GM18507 (cell line): ENCODE measurements around the gene LRRC47.
"Not testable (repeated sequence)": the region's sequence is repeated elsewhere in the genome, so short reads cannot be mapped to it uniquely, and the experiment has no call there.

Experiments
- DNase-seq: peaks from one replicate; pipeline ENCODE4 v3.0.0; 2011; ENCODE audit warnings: low read depth; ENCODE audit not compliant: insufficient read length; ENCODE audit errors: extremely low spot score
- FAIRE-seq: peaks from 2 replicates; lab custom pipeline; 2011; peaks lifted over from hg19 to GRCh38; lab: Jason Lieb, UNC

Gene LRRC47

DNA sequence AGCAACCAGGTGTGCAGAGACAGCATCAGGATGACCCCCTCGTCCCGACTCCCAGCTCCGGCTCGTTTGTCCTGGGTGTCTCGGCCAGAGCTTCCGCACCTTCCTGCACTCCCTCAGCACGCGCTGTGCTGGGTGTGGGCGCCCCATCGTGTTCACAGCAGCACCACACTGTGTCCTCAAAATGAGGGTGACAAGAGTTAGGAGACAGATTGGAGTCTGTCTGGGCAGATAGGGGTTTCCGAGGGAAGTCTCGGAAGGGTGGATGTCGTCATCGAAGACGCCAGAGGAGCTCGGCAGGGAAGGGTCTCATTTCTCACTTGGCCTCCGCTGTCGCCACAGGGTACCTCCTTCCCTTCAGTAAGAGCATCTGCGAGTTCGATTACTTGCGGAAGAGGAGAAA, 39.9 kb downstream of the LRRC47 start:
- DNase-seq, result no peak
- FAIRE-seq, result no peak

DNA sequence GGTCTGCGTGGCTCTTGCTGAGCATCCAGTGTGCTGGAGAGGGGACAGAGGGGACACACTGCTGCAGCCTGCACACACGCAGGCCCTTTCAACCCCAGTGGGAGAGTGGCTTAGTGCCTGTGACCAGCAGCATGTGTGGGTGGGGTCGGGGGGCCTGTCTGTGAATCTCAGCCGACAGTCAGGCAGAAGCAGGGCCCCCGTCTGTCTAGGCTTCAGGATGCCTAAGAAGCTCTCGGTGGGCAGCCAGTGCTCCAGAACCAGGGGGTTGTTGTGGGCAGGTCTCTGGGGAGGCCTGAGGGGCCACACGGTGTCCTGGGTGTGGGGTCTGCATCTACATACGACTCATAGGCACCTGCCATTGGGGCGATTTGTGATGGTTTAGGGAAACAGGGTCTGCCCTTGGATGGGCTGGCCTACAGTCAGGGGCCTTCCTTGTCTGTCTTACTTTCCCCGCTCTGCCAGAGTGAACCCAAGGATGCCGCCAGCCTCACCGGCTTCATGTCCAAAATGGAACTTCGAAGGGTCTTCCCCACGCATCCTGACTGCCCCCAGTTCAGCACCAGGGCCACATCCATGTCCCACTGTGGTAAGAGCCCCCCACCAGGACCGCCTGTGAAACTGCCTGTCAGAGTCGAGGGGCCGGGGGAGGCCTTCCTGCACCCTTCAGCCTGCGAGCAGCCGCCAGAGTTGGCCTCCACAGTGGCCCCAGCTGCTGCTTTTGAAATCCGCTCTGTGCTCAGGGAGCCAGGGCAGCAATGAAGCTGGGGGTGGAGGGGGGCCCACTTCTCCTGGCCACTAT, 42.4 kb downstream of the LRRC47 start:
- FAIRE-seq (no peak), DNase-seq (no peak)

DNA sequence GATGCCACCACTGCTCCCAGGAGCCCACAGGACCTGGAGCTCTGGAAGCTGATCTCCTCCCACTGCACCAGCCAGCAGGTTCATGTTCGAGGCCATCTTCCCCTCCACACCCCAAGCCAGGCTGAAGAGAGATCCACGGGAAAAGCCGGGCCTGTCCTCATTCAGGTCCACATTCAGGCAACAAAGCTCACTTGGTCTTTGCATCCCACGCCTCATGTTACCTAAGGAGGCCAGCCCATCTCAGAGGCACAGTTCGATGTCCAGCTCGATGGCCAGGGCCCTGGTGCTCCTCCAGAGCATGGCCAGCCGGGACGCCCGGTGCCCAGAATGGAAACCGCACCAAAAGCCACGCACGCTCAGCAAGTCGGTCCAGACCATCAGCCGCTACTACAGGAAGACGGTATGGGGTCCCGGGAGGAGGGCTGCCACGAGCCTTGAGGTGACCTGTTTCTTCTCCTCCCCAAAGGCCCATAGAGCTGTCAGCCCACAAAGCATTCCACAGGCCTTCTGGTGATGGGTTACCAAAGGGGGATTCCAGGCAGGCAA, 43.8 kb downstream of the LRRC47 start, which contains the start of gene CCDC27:
Gene CCDC27 (plus strand): TSS at position 51 of the 546 bp plus-strand sequence. CDS start 32 bp downstream, at position 83.
- FAIRE-seq, result no peak
- no peak for DNase-seq

DNA sequence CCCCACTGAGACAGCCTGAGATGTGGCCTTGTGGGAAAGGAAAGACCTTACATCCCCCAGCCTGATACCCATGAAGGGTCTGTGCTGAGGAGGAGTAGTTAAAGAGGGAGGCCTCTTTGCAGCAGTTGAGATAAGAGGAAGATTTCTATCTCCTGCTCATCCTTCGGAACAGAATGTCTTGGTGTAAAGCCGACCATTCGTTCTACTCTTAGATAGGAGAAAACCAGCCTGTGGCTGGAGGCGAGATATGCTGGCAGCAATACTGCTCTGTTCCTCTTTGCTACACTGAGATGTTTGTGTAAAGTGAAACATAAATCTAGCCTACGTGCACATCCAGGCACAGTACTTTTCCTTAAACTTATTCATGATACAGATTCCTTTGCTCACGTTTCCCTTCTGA, 45.6 kb downstream of the LRRC47 start:
- DNase-seq (no peak), FAIRE-seq (no peak)

DNA sequence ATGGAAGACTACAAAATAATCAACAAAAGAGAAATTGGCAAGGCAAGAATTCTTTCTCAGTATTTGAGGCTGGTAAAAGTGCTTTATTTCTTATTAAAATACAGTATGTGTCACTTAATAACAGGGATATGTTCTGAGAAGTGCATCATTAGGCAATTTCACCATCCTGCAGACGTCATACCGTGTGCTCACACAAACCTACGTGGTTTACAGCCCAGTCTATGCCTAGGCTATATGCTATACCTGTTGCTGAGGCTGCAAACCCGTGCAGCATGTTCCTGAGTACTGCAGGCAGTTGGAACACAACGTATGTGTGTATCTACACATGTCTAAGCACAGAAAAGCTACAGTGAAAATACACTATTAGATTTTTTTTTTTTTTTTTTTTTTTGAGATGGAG, 46.8 kb downstream of the LRRC47 start:
- no peak for FAIRE-seq

DNA sequence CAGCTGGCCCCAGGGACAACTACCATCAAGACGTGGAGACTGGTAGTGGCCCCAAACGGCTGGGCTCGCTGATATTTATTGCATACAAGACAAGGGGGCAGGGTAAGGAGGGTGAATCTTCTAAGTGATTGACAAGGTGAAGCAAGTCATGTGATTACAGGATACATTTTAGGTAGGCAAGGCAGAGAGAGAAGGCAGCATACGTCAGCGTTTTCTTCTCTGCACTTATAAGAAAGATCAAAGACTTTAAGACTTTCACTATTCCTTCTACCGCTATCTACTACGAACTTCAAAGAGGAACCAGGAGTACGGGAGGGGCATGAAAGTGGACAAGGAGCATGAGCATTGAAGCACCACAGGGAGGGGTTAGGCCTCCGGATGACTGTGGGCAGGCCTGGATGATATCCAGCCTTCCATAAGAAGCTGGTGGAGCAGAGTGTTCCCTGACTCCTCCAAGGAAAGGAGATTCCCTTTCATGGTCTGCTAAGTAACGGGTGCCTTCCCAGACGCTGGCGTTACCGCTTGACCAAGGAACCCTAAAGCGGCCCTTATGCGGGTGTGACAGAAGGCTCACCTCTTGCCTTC, 47.9 kb downstream of the LRRC47 start:
- FAIRE-seq, result not testable (repeated sequence)

More for the DNA sequence above, 46.8 kb downstream of the LRRC47 start:
- DNase-seq, result no peak

DNA sequence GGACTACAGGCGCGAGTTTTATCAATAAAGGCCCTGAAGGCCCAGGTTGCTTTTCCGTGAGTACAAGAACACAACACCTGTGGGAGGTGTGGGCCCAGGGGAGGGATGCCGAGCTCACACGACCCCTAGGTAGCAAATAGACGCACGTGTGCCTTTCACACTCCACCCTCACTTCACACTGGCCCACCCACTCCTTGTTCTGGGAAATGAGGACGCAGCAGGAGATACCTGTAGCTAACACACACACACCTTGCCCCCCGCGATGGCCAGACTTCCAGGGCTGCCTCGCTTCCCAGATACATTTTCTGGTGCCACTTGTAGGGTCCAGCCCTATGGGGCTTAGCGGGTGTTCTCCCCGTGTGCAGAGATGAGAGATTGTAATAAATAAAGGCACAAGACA, 48.4 kb downstream of the LRRC47 start:
- DNase-seq, result no peak
- FAIRE-seq, result no peak

More for the DNA sequence above, 47.9 kb downstream of the LRRC47 start:
- DNase-seq, result not testable (repeated sequence)

DNA sequence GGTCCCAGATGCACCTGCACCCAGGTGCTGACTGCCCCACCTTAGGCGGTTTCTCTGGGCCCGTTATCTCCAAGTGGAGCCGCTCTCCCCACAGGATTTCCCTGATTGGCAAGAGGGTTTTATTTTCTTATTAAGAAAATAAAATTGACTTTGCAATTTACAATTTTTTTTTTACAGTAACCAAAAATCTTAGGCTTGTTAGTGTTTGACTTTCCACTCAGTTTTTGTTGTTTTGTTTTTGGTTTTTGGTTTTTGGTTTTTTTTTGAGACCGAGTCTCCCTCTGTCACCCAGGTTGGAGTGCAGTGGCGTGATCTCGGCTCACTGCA, 48.8 kb downstream of the LRRC47 start:
- no peak for DNase-seq
- FAIRE-seq, result no peak

DNA sequence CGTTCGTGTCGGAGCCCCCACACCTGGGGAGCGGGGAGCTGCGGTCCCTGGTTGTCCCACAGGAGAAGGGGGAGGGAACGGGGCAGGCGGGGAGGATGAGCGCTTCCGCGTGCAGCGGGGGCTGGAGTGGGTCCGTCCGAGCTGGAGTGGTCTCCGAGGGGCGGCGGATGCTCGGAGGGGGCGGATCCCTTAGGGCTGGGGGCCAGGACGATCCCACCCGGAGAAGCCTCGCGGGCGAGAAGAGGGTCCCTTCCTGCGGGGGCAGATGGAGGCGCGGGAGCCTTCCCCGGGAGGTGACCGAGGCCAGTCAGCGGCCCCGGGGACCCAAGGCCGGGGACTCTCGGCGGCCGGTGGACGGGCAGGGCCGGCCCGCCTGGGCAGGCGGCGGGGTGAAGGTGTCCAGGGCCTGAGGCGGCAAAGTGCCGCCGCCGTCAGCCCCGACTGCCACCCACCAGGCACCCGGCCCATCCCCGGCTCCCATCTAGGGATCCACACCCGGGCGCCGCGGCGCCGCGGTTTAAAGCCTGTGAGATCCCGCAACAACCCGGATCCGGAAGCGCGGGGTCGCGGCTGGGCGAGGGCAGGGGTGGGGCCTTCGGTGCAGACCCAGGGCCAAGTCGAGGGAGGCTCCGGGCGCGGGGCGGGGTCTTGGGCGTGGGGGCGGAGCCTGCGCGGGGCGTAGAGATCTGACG, 49.3 kb downstream of the LRRC47 start:
- peak; percentile 89 for DNase-seq
- peak; percentile 82 for FAIRE-seq

DNA sequence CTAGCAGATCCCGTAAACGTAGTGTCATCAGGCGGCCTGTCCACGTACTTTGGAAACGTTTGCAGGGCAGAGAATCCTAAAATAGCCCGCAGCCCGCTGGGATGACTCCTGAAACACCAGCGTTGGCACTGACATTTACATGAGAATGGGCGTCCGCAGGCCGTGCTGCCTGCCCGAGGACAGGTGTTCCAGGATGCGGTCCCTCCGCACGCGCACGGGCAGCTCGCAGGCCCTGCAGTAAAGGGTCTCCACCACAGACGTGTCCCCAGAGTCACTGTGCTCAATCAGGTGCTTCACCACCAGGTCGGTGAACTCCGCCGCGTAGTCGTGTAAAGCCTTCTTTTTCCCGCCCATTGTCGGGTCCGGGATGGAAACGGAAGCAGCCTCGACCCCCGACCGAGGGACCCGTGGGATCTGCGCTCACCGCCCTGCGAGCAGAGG, 49.9 kb downstream of the LRRC47 start:
- DNase-seq (no peak), FAIRE-seq (no peak)

DNA sequence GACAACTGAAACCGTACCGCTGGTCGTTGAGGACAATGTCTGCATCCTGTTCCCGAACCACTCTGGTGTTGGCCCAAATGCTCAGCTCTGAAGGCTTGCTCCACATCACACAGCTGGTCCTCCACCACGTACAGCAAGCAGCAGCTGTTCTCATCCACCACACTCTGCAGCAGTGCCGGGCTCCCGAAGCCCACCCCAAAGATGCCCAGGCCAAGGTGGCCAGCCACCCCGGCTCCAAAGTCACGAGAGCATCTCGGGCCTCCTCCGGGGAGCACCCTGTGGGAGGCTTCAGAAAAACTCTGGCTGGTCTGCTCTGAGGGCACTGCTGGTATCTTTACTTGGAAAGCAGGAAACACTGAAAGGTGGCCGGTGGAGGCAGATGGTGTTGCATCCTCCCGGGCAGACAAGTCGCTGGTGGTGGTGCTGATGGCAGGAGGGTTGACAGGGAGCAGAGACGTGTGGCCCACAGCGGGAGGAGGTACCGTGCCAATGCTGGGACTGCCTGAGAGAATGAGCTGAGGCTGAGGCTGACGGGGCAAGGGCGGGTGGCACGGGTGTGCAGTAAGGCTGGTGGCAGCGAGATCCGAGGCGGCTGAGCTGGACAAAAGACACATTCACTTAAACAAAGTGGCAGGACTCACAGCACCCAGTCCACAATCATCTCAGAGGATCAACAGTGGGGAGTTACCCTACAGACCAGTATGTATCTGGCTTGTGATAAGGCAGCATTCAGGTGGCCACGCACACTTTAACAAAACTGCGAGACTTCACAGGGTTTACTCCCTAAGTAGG, 50.5 kb downstream of the LRRC47 start:
- no peak for FAIRE-seq
- no peak for DNase-seq

DNA sequence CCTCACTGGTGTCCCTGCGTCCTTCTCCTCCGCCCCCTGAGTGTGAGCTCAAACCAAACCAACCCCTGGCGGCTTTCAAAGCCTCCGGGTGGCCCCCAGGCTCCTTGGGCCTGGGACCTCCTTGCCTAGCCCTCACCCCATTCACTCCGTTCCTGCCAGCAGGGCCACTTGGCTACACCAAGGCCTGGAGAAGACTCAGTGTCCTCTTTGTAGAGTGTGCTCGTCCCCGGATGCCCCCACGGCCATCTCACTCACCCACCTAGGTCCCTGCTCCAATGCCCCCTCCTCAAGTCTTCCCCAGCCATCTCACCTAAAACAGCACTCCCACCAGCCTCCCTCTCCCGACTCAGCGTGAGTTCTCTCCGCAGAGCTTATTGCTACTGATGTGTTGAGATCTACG, 51.2 kb downstream of the LRRC47 start:
- DNase-seq (no peak), FAIRE-seq (no peak)

DNA sequence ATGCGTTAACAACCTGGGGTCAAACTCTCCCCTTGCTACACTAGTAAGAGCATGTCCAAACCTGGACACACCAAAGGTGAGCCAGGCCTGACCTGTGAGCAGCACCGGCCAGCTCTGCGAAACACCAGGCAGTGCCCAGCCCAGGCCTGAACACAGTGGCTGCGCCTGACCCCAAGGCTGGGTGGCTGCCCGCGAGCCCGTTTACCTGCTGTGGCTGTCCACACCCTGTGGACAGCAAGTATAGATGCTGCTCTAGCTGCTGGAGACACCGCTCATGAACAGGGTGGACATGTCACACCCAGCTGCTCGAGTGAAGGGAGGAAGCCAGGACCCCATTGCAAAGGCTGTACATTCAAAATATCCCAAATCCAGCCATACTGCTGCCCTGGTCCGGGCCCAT, 51.7 kb downstream of the LRRC47 start:
- FAIRE-seq (no peak), DNase-seq (no peak)

DNA sequence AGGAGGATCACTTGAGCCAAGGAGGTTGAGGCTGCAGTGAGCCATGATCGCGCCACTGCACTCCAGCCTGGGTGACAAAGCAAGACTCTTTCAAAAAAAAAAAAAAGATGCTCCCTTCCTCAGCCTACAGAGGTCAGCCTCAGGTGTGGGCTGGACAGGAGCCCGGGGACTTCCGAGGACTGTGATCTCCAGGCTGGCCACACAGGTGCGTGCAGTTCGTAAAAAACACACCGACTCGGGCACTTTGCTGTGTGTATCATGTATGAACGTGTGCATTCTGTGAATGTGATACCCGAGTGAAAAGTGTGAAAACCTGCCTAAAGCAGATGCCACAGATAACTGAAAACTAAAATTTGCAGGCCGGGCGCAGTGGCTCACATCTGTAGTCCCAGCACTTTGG, 52.5 kb downstream of the LRRC47 start:
- no peak for FAIRE-seq
- no peak for DNase-seq

DNA sequence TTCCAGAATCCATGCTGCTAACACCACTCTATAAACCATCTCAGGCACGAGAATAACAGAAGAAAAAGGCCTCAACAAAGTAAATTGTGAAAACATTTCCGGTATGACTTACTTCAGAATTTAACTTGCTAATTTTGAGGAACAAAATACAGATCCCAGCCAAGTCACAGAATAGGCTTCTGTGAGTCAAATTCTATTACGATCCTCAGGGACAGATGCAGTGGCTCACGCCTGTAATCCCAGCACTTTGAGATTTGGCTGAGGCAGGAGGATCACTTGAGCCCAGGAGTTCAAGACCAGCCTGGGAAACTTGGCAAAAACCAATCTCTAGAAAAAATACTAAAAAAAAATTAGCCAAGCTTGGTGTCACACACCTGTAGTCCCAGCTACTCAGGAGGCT, 52.9 kb downstream of the LRRC47 start:
- DNase-seq (no peak), FAIRE-seq (no peak)

DNA sequence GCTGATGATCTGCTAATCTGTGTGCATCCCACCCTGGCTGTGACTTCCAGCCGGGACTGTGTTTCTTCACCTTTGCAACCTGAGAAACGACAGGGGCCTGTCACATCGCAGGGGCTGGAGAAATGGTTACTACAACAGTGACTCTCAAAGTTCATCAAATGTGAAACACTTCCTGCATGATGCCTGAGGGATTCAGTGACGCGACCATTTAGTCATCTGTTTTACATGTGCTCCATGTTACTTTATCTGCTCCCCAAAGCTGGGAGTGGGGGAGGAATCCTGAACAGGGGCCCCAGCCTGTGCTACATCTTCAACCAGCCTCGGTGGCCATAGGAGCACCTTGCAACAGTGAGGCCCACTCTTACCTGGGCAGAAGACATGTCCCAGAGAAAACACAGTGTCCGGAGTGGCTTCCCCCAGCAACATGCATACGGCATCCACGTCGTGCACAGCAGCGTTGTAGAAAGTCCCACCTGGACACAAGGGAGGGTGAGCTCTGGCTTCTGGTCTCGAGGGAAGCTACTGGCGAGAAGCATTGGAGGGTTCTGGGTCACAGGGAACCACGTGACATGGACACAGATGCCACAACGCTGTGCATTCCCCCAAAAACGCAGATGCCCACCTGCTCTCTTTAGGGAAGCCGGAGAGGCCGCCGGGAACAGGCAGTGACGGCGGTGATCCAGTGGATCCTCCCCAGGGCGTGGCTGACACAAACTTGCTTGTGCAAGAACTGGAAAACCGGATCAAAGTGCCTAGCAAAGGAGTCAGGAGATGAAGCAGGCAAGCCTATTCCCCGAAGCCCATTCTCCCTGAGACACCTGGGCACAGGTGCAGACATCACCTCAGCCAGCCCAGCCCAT, 53.6 kb downstream of the LRRC47 start:
- FAIRE-seq, result no peak
- no peak for DNase-seq

DNA sequence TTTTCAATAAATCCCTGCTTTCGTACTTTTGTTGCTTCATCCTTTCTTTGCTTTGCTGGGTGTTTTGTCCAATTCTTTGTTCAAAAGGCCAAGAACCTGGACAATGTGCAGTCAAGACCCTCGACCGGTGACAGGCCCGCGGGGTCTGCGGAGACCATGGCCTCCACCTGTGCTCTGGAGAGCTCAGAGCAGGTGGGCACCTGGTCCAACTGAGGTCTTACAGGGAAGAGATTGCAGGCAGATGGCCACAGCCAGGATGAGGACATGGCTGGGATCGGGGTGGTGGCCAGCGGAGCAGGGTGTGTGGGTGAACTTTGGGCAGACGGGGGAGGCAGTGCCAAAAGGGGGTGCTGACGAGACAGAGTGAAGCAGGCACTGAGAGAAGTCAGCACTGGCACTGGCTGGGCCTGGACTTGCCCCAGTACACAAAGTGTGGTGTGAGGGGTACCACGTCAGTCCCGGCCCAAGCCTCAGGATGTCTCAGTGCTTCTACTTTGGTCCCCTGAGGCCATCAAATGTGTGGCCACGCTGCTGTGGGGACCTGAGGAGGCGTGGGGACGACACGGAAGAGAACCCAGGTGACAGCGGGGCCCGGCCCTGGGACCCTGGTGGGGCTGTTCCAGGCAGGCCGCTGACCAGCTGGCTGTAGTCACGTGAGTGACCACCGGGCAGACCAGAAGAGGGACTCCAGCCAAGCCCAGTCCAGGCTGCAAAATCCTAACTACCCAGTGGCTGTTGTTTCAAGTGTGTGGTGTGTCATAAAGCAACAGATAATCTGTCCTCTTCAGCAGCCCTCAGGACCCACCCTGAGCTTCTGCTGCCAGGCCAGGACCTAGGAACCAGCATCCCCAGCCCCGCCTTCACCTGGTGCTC, 54.5 kb downstream of the LRRC47 start:
- DNase-seq (no peak), FAIRE-seq (no peak)

DNA sequence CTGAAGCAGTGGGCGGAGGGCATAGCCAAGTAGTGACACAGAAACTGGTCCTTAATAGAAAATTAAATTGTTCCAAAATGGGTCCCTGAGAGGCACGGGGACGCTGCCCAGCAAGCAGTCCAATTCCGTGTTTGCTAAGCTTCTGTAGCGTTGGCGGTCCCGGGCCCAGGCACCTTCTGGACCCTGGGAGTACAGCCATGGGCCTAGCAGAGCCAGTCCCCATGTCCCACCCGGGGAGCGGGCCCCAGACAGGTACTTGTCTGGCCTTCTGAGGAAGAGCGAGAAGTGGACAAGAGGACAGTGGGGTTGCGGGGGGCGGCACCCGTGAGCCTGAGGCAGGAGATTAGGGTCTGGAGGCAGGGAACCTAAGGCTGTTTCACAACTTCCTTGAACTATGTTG, 55.5 kb downstream of the LRRC47 start:
- FAIRE-seq, result no peak

More for the DNA sequence above, 55.5 kb downstream of the LRRC47 start:
- DNase-seq, result no peak
